Posterior vena cava (tissue), 2 donors: ENCODE measurements around the gene KLB. TPM values are rescaled to one million over a fixed set of nuclear protein-coding genes. Genes with fewer than 3 reads are reported as not detected.
"Not testable (repeated sequence)": the region's sequence is repeated elsewhere in the genome, so short reads cannot be mapped to it uniquely, and the experiment has no call there.

ENCODE experiments used
- DNase-seq: peaks from one replicate; pipeline ENCODE4 v3.0.0-alpha.2; 2020; ENCODE audit warnings: low spot score
- intact Hi-C, 2 donors: fragments of 100-400 bp; cut with DNase I; formaldehyde crosslinking; loops; one replicate each; pipeline versions ENCODE4 v1.14.1 to v1.14.2; 2022 to 2023
- long read RNA-seq, 2 donors: library from polyadenylated mRNA; unstranded; transcript quantifications; one replicate each; pipeline ENCODE4 v2.0.0, GENCODE V29; 2020 to 2021
- total RNA-seq, 2 donors: library from RNA; stranded (reverse); fragmentation: NEBNext Ultra II Directional; extraction: Animal tissue kit (Norgen Biotek cat#: 25700); gene quantifications; one replicate each; pipeline ENCODE4 v1.2.1, GENCODE V29; 2021
- donor health status: DM: yes; HTN: yes; CAD: no.
- donor health status: DM: yes; HTN: yes; CAD: no.

KLB gene
- not detected for total RNA-seq
- long read RNA-seq, donor 1 = 0 reads
- long read RNA-seq, donor 2 = 0 reads

GRCh38 chr4:39406763-39407583, at the start of gene KLB:
KLB (plus strand) TSS chr4:39406930; CDS start chr4:39406950, 20 bp downstream.
- no peak for DNase-seq
- intact Hi-C loops = no loop called here

DNA sequence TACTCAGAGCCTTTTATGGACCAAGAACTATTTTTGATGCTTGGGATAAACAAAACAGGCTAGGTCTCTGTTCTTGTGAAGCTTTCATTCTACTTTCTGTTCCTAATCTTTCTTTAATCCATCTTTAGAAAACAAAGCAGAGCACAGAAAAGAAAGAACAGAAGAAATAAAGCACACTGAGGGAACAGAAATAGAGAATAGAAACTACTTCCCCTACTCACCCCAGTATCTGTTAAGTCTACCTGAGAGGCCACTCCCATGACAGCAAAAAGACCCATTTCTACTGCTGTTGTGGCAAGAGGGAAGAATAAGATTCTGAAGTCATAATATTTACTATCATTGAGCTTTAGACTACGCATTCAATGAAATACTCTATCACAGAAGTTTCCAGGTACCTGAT, 49.7 kb upstream of the KLB start:
- intact Hi-C loops = no loop called here
- no peak for DNase-seq

DNA sequence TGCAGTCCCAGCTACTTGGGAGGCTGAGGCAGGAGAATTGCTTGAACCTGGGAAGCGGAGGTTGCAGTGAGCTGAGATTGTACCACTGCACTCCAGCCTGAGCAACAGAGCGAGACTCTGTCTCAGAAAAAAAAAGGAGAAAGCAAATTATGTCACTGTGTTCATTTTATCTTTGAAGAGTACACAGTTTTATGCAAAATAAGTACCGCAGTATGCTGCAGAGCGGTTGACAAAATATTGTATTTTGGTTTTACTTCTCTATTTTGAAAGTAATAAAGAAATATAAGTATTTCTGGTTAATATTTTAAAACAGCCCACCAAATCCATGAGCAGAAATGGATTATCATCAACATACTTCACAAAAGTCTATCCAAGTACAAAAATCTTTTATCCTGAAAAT, 46.1 kb upstream of the KLB start:
- DNase-seq, intact Hi-C loops: not testable (repeated sequence)

DNA sequence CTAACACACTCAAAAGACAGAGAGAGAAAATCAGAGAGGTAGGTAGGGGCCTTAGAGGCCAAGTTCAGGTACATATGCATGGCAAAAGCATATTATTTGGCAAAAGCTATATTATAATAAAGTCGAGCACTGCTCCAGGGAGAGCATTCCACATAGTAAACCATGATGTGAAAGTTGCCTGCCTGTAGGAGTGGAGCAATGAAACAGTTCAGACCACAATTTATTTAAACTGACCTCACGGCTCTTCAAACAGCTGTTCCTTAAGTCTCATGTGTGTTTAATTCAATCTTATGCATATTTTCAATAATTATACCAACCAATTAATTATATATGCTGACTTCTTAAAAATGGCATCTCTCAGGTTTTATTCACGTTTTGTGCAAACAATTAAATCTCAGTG, 43.9 kb upstream of the KLB start:
- DNase-seq = no peak
- intact Hi-C loops = no loop called here

- DNase-seq = no peak
- intact Hi-C loops = no loop called here
Measured at GRCh38 chr4:39363773-39364393, 42.8 kb upstream of the KLB start.

GRCh38 chr4:39365360-39365759, 41.4 kb upstream of the KLB start:
- intact Hi-C loops = no loop called here
- no peak for DNase-seq

DNA sequence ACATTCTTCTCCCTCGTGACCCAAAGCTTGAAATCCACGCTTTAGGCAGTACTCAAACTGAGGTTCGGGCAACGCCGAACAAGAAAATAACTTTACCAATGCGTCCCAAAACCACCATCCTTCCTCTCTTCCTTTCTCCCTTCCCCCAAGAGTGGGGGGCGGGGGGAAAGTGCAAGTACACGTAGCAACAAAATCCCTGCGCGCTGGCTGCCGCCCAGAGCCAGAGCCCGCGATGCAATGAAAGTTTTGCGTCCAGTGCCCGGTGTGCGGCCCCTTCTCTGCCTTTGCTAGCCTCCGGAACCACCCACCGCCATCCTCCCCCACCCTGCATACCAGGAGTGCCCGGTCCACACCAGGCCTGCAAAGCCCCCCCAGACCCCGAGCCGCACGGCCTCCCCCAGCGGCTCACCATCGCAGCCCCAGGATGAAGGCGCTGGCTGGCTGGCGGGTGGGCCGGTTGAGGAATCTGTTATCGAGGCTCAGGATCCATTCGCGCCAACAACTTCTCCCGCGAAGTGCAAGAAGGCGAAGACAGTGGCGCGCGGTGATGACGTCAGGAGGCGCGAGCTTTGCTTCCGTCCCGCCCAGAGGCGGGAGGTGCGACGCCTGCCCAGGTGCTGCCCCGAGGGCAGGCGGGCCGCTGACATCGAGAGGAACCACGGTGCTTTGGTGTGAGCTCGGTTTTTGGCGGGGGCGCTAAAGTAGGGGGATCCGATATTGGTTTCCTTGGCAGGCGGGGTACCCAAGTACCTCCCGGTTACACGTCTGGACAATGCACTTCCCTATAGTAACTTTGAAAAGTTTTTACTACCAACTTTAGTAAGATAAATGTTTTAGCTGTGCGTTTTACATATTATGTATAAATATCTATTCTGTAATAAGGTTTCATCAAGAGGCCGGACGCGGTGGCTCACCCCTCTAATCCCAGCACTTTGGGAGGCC, 40.6 kb upstream of the KLB start, which contains the start of gene RFC1:
TSS of gene RFC1 (minus strand) at position 533 of the 942 bp plus-strand sequence. CDS start at position 412, 121 bp downstream.
- DNase-seq = peak; percentile 98
- intact Hi-C loops = no loop called here

DNA sequence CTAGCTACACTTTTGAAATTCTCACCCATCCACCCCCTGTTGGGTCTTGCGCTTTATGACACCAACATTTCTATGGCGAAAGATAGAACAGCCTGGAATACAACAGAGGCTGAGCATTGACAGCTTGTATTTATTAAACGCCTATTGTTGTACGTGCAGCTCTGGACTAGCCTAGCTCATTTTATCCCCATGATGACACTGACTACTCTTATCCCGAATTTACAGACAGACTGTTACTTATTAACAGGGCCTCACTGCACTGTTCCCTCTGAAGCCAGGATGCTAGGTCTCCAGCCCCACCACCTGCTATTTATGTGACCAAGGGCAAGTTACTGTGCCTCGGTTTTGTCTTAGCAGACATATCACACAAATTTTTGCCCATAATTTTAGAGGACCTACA, 39.6 kb upstream of the KLB start:
- no peak for DNase-seq
- intact Hi-C loops = no loop called here

DNA sequence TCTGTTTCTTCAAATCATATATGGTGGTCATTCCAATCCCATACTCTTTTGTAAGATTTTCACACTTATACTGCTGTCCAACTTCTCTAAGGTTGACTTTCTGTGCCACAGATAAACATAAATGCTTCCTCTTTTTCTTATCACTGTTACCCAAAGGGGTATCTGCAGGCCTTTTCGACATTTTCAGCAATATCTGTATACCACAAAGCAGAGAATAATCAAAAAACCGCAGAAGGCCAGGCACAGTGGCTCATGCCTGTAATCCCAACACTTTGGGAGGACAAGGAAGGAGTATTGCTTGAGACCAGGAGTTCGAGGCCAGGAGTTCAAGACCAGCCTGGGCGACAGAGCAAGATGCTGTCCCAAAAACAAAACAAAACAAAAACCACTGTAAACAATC, 37.4 kb upstream of the KLB start:
- no peak for DNase-seq
- intact Hi-C loops = no loop called here

DNA sequence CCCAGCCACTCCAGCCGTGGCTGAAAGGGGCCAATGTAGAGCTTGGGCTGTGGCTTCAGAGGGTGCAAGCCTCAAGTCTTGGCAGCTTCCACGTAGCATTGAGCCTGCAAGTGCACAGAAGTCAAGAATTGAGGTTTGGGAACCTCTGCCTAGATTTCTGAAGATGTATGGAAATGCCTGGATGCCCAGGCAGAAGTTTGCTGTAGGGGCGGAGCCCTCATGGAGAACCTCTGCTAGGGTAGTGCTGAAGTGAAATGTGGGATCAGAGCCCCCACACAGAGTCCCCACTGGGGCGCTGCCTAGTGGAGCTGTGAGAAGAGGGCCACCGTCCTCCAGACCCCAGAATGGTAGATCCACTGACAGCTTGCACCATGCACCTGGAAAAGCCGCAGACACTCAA, 35.5 kb upstream of the KLB start:
- intact Hi-C loops, DNase-seq: not testable (repeated sequence)

DNA sequence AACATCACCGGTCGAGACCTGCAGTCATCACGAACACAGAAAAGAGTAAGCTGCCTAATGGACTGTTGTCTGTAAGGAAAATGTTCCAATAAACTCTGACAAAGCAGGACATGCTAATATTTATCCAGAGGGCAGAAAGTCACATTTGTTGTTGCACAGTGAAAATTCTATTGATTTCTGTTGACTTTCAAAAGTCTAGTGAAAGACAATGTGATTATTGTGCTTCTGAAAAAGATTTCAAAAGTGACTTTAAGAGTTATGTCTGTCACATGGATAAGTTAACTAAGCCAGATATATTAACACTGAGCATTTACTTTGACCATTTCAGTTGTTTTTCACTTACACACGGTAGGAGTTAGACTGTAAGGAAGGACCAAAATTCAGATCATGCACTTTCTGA, 31.3 kb upstream of the KLB start:
- intact Hi-C loops = no loop called here

DNA sequence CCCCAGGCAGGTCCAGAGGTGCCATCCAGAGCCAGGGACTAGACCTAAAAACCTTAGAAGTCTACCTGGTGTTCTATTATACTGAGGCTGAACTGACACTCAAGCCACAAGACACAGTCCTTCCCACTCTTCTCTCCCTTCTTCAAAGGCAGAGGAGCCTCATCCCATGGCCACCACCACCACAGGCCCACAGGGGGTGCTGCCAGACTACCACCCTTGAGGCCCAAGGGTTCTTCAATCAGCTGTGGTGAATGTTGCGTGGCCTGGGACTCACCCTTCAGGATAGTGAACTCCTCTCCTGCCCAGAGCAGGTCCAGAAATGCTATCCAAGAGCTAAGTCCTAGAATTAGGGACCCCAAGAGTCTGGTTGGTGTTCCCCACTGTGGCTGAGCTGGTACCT, 23.0 kb upstream of the KLB start:
- intact Hi-C loops = no loop called here

More for the DNA sequence above, 31.3 kb upstream of the KLB start:
- DNase-seq = no peak

GRCh38 chr4:39384563-39384962, 22.2 kb upstream of the KLB start:
- intact Hi-C loops = no loop called here
- no peak for DNase-seq

More for the DNA sequence above, 23.0 kb upstream of the KLB start:
- DNase-seq = no peak

DNA sequence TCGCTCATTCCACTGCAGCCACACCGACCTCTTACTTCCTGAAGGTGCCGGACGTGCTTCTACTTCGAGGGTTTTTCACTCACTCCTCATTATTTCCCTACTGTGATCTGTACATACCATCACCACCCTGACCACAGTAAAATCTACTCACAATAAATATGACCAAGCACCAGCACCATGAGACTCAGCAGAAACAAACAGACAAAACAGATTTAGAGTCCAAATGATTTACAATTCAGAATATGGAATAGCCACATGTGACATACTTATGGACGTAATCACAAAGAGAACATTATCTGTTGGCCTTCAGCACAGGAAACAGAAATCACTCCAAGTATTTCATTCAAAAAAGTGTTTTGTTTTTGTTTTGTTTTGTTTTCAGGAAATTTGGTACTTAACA, 16.1 kb upstream of the KLB start:
- no peak for DNase-seq
- intact Hi-C loops = no loop called here

GRCh38 chr4:39394706-39395105, 12.0 kb upstream of the KLB start:
- no peak for DNase-seq
- intact Hi-C loops = no loop called here

- intact Hi-C loops = loop anchor here in 1 of 2 donors (2.0 kb wide), 1 partner anchor 55 kb away; no protein-coding TSS in a partner anchor
- not testable (repeated sequence) for DNase-seq
Measured at GRCh38 chr4:39401640-39402039, 5.1 kb upstream of the KLB start.

DNA sequence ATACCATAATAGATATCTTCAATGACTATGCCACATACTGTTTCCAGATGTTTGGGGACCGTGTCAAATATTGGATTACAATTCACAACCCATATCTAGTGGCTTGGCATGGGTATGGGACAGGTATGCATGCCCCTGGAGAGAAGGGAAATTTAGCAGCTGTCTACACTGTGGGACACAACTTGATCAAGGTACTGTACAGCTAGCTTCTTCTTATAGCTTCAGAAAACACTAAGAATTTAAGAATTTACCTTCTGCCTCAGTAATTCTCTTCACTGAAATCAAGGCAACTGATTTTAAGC, 805 bp downstream of the KLB start:
- intact Hi-C loops = no loop called here

GRCh38 chr4:39410415-39410814, 3.7 kb downstream of the KLB start:
- intact Hi-C loops = no loop called here
- no peak for DNase-seq

More for the DNA sequence above, 805 bp downstream of the KLB start:
- DNase-seq = no peak

DNA sequence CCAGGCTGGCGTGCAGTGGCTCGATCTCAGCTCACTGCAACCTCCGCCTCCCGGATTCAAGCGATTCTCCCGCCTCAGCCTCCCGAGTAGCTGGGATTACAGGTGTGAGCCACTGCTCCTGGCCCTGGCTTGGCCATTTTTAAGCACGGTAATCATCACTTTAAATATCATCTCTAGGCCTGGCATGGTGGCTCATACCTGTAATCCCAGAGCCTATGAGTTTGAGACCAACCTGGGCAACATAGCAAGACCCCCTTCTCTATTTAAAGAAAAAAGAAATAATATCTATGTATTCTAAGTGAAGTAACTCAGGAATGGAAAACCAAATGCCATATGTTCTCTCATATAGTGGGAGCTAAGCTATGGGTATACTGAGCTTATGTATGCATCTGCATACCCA, 4.8 kb downstream of the KLB start:
- intact Hi-C loops, DNase-seq: not testable (repeated sequence)
